Glutamatergic neuron (in vitro differentiated cells): Measurements from ENCODE around the gene VWA8. TPM values are rescaled to one million over a fixed set of nuclear protein-coding genes. Genes with fewer than 3 reads are reported as not detected.
"Not testable (repeated sequence)": the region's sequence is repeated elsewhere in the genome, so short reads cannot be mapped to it uniquely, and the experiment has no call there.

Experiments
- DNase-seq: peaks from one replicate; pipeline ENCODE4 v3.0.0; 2022
- H3K27ac Mint-ChIP-seq: one replicate; pipeline ENCODE4 v1.8.0; 2020; ENCODE audit warnings: mild to moderate bottlenecking, mixed read lengths, inconsistent platforms; ENCODE audit not compliant: unreplicated experiment
- H3K27me3 Mint-ChIP-seq: one replicate; pipeline ENCODE4 v1.8.0; 2020; ENCODE audit warnings: mild to moderate bottlenecking, moderate library complexity, mixed read lengths, inconsistent platforms; ENCODE audit not compliant: unreplicated experiment
- H3K36me3 Mint-ChIP-seq: one replicate; pipeline ENCODE4 v1.8.0; 2020; ENCODE audit warnings: mild to moderate bottlenecking, mixed read lengths, inconsistent platforms; ENCODE audit not compliant: unreplicated experiment
- H3K4me1 Mint-ChIP-seq: one replicate; pipeline ENCODE4 v1.8.0; 2020; ENCODE audit warnings: mild to moderate bottlenecking, low read depth, mixed read lengths, inconsistent platforms; ENCODE audit not compliant: unreplicated experiment
- H3K4me3 Mint-ChIP-seq: one replicate; pipeline ENCODE4 v1.8.0; 2020; ENCODE audit warnings: mild to moderate bottlenecking, mixed read lengths, inconsistent platforms; ENCODE audit not compliant: unreplicated experiment
- H3K9me3 Mint-ChIP-seq: one replicate; pipeline ENCODE4 v1.8.0; 2020; ENCODE audit warnings: mild to moderate bottlenecking, moderate library complexity, mixed read lengths, inconsistent platforms; ENCODE audit not compliant: unreplicated experiment
- CTCF ChIP-seq: fragments of 200-600 bp; sonication (generic); IDR thresholded peaks from one replicate; pipeline ENCODE4 v1.5.0; 2021; ENCODE audit not compliant: partially characterized antibody, unreplicated experiment
- total RNA-seq: library from RNA; stranded (reverse); fragmentation: NEBNext Ultra II Directional; extraction: Animal tissue kit (Norgen Biotek cat#: 25700); gene quantifications from one replicate; pipeline ENCODE4 v1.2.1, GENCODE V29; 2021; ENCODE audit not compliant: unreplicated experiment

Gene VWA8
- total RNA-seq, 1 donor from 2014 or later = 16.4 TPM

DNA sequence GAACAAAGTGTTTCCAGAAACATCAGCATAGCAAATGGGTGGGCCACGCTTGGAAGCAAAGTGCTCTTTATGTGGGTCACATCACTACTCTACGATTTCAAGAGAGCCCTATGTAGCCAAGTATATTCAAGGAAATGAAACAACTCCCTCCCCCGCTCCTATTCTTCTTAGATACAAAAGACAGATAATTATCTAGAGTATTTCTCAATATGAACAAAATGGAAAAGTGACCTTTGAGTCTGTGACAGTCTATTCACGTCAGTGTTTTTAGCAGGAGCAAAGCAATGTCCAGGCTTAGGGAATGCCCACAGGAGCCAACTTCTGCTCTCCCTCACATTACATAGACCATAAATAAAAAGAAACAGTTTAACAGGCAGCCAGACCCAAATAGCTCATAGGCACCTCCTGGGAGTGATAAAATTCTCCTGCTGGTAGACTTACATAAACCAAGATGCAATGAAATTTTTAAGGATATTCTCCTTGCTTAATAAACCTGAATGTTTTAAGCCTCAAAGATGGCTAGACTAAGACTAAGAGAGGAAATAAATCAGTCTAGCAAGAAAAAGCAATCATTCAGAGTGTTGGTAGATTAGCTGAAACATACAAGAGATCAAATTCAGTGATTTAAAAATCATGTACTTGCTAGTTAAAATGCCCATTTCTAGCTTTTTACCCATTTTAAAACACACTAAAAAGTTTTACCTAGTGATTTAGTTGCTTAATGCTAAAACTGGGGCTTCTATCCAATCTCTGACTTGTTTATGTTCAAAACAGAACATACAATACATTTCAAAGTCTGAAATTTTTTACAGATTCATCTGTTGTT is 320.7 kb downstream of the VWA8 start:
- H3K27ac Mint-ChIP-seq = no peak overlapping the region
- no peak for TF ChIP-seq CTCF
- DNase-seq = no peak
- peaks cover 2% of the 10 kb centered on the region for H3K9me3 Mint-ChIP-seq
- H3K4me3 Mint-ChIP-seq = no peak overlapping the region
- no peaks in the 10 kb centered on the region for H3K4me1 Mint-ChIP-seq
- H3K27me3 Mint-ChIP-seq = no peaks in the 10 kb centered on the region
- H3K36me3 Mint-ChIP-seq = no peaks in the 10 kb centered on the region

DNA sequence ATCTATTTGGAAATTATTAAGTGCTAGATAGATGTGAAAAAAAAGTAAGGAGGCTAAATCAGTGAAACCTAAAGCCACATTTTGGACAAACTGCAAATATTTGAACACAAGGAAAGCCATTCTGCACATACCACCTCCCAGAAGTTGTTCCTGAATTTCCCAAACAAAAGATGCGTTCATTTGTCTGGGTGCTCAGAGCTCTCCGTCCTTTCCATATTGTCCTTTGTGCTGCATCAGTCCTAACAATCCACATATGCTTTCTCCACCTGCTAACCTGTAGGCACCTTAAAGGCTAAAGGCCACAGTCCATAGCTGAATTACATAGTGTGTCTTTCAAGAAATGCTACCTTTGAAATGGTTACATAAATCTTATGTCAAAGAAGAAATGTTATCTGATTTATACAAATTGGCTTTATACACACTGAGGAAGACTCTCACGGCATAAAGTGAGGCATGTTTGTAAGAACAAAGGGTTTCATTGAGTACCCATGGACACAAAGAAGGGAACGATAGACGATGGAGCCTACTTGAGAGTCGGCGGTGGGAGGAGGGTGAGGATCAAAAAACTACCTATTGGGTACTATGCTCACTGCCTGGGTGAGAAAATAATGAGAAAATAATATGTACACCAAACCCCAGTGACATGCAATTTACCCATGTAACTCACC is 321.5 kb downstream of the VWA8 start:
- H3K4me1 Mint-ChIP-seq = no peaks in the 10 kb centered on the region
- no peak for DNase-seq

GRCh38 chr13:41637586-41637985 is 323.3 kb downstream of the VWA8 start:
- no peak for DNase-seq
- H3K9me3 Mint-ChIP-seq = peaks cover 2% of the 10 kb centered on the region
- H3K4me3 Mint-ChIP-seq = no peak overlapping the region
- no peaks in the 10 kb centered on the region for H3K36me3 Mint-ChIP-seq
- no peak overlapping the region for H3K27ac Mint-ChIP-seq
- H3K4me1 Mint-ChIP-seq = no peaks in the 10 kb centered on the region
- H3K27me3 Mint-ChIP-seq = no peaks in the 10 kb centered on the region
- TF ChIP-seq CTCF = no peak

More for the DNA sequence above, 321.5 kb downstream of the VWA8 start:
- no peak for TF ChIP-seq CTCF
- Mint-ChIP-seq H3K27me3 (no peaks in the 10 kb centered on the region), H3K27ac (no peak overlapping the region), H3K9me3 (peaks cover 2% of the 10 kb centered on the region), H3K4me3 (no peak overlapping the region), H3K36me3 (no peaks in the 10 kb centered on the region)

DNA sequence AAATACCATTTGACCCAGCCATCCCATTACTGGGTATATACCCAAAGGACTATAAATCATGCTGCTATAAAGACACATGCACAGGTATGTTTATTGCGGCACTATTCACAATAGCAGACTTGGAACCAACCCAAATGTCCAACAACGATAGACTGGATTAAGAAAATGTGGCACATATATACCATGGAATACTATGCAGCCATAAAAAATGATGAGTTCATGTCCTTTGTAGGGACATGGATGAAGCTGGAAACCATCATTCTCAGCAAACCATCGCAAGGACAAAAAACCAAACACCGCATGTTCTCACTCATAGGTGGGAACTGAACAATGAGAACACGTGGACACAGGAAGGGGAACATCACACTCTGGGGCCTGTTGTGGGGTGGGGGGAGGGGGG is 323.9 kb downstream of the VWA8 start:
- H3K27ac Mint-ChIP-seq, H3K4me1 Mint-ChIP-seq, H3K9me3 Mint-ChIP-seq, H3K27me3 Mint-ChIP-seq, H3K36me3 Mint-ChIP-seq, DNase-seq, H3K4me3 Mint-ChIP-seq: not testable (repeated sequence)

- DNase-seq, H3K4me1 Mint-ChIP-seq, H3K36me3 Mint-ChIP-seq, H3K9me3 Mint-ChIP-seq, H3K27me3 Mint-ChIP-seq, H3K27ac Mint-ChIP-seq, H3K4me3 Mint-ChIP-seq: not testable (repeated sequence)
Measured at GRCh38 chr13:41636590-41636989, 324.3 kb downstream of the VWA8 start.

GRCh38 chr13:41634407-41634806 is 326.5 kb downstream of the VWA8 start:
- TF ChIP-seq CTCF = no peak
- Mint-ChIP-seq H3K36me3 (no peaks in the 10 kb centered on the region), H3K4me3 (no peak overlapping the region), H3K27me3 (no peaks in the 10 kb centered on the region), H3K27ac (no peak overlapping the region), H3K9me3 (no peaks in the 10 kb centered on the region), H3K4me1 (no peaks in the 10 kb centered on the region)
- no peak for DNase-seq
